EH (cell line): Measurements from ENCODE around the gene TACC2.
"Not testable (repeated sequence)": the region's sequence is repeated elsewhere in the genome, so short reads cannot be mapped to it uniquely, and the experiment has no call there.

ENCODE experiments used
- DNase-seq: peaks from one replicate; pipeline ENCODE4 v3.0.0-alpha.2; 2015; ENCODE audit warnings: low read depth

Gene TACC2

GRCh38 chr10:122089311-122090017 lies 100.5 kb downstream of the TACC2 start:
- no peak for DNase-seq

- no peak for DNase-seq
Observed at GRCh38 chr10:122091722-122092121, 102.8 kb downstream of the TACC2 start.

GRCh38 chr10:122093076-122093475 lies 104.1 kb downstream of the TACC2 start:
- DNase-seq: no peak

- DNase-seq: not testable (repeated sequence)
Observed at GRCh38 chr10:122096181-122096580, 107.2 kb downstream of the TACC2 start.

GRCh38 chr10:122096705-122097104 lies 107.7 kb downstream of the TACC2 start:
- DNase-seq: peak; percentile 26

GRCh38 chr10:122097935-122098334 lies 109.0 kb downstream of the TACC2 start:
- DNase-seq: no peak

- no peak for DNase-seq
Observed at GRCh38 chr10:122098924-122099323, 110.0 kb downstream of the TACC2 start.

GRCh38 chr10:122099562-122099961 lies 110.6 kb downstream of the TACC2 start:
- no peak for DNase-seq

- no peak for DNase-seq
Observed at GRCh38 chr10:122102146-122102868, 113.3 kb downstream of the TACC2 start.

- DNase-seq: peak; percentile 57
Observed at GRCh38 chr10:122102869-122103525, 114.0 kb downstream of the TACC2 start.

- DNase-seq: no peak
Observed at GRCh38 chr10:122103592-122103991, 114.6 kb downstream of the TACC2 start.

GRCh38 chr10:122108786-122109185 lies 119.8 kb downstream of the TACC2 start:
- DNase-seq: not testable (repeated sequence)

- DNase-seq: peak; percentile 64
Observed at GRCh38 chr10:122112021-122112616, 123.2 kb downstream of the TACC2 start.

GRCh38 chr10:122112625-122113160 lies 123.7 kb downstream of the TACC2 start:
- DNase-seq: peak; percentile 98

- peak; percentile 78 for DNase-seq
Observed at GRCh38 chr10:122113161-122113944, 124.4 kb downstream of the TACC2 start.

- no peak for DNase-seq
Observed at GRCh38 chr10:122113945-122114747, 125.2 kb downstream of the TACC2 start.

GRCh38 chr10:122115874-122116273 lies 126.9 kb downstream of the TACC2 start:
- no peak for DNase-seq

- DNase-seq: peak; percentile 34
Observed at GRCh38 chr10:122116331-122116730, 127.4 kb downstream of the TACC2 start.

- DNase-seq: no peak
Observed at GRCh38 chr10:122117475-122117874, 128.5 kb downstream of the TACC2 start.

- DNase-seq: no peak
Observed at GRCh38 chr10:122120008-122120744, 131.2 kb downstream of the TACC2 start.
